ENCODE measurements around the gene GTF2I.

GTF2I gene

GRCh38 chr7:74707238-74707637 is 49.7 kb downstream of the GTF2I start:
- DNase-seq (ENCODE audit: extremely low read depth, low read depth), result no peak
- H3K4me3 ChIP-seq (replicated peaks; ENCODE audit: low read depth, low read length), result no peak overlapping the region
- TF ChIP-seq, protein P1, sequence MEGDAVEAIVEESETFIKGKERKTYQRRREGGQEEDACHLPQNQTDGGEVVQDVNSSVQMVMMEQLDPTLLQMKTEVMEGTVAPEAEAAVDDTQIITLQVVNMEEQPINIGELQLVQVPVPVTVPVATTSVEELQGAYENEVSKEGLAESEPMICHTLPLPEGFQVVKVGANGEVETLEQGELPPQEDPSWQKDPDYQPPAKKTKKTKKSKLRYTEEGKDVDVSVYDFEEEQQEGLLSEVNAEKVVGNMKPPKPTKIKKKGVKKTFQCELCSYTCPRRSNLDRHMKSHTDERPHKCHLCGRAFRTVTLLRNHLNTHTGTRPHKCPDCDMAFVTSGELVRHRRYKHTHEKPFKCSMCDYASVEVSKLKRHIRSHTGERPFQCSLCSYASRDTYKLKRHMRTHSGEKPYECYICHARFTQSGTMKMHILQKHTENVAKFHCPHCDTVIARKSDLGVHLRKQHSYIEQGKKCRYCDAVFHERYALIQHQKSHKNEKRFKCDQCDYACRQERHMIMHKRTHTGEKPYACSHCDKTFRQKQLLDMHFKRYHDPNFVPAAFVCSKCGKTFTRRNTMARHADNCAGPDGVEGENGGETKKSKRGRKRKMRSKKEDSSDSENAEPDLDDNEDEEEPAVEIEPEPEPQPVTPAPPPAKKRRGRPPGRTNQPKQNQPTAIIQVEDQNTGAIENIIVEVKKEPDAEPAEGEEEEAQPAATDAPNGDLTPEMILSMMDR (IDR thresholded peaks at IDR 0.05; ENCODE audit: low read depth, low read length, missing control alignments), result no peak

DNA sequence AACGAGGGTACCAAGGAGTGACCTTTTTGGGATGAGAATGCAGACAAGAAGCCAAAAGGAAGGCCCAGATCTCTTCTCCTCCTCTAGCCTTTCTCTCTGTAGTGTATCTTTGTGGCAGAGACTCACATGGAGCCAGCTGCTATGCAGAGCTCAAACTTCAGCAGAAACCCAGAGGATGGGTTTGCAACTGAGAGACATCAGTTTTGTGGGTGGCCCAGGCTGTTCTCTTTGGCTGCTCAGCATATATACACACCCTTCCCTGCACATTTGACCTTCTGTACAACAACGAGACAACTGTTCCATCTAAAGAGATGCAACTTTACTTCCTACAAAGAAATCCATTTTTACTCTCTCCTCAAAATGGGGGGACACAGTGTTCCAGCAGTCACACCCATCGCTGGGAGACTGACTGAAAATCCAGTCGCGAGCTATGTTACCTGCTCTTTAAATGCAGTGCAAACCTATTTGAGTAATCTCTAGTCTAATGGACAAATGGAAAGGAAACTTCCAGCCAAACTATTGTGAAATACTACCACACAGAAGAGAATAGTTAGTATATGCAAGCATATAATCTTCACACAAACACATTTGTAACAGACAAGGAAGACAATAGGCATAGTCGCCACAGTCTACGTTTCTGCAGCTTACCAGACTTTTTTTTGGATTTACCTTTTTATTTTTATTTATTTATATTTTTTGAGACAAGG is 51.2 kb downstream of the GTF2I start:
- no peak for DNase-seq (ENCODE audit: extremely low read depth, low read depth)
- TF ChIP-seq, protein P1 (IDR thresholded peaks at IDR 0.05; ENCODE audit: low read depth, low read length, missing control alignments), result no peak

DNA sequence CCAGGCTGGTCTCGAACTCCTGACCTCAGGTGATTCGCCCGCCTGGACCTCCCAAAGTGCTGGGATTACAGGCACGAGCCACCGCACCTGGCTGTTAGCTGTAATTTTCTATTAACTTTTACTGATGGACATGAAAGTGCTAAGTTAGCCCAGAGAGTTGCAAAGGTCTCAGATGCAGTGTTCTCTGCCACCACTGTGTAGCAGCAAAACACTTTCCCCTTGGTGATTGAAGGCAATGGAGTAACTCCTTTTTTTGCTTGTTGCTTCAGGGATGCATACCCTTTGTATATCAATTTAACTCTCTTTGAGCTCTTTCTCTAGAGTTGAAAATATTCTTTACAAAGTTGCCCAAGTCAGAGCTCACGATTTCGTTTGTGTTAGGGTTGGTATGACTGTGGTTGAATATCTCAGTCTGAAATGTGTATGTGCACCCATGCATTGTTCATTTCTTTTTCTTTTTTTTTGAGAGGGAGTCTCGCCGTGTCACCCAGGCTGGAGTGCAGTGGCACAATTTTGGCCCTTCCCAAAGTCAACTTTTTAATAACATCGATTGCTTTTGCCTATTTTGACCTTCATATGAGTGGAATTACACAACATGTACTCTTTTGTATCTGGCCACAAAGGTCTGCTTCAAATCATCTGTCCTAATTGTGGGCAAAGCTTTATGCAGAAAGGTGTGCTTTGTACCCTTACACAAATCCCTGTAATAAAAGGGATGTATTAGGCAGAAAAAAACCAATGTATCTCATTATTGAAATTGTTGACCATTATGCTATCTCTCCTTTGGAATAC is 52.6 kb downstream of the GTF2I start:
- no peak for DNase-seq (ENCODE audit: extremely low read depth, low read depth)
- TF ChIP-seq, protein P1 (IDR thresholded peaks at IDR 0.05; ENCODE audit: low read depth, low read length, missing control alignments), result no peak
- no peak overlapping the region for H3K4me3 ChIP-seq (replicated peaks; ENCODE audit: low read depth, low read length)

More for the DNA sequence above, 51.2 kb downstream of the GTF2I start:
- H3K4me3 ChIP-seq (replicated peaks; ENCODE audit: low read depth, low read length), result no peak overlapping the region

GRCh38 chr7:74713567-74713966 is 56.0 kb downstream of the GTF2I start:
- no peak for DNase-seq (ENCODE audit: extremely low read depth, low read depth)
- H3K4me3 ChIP-seq (replicated peaks; ENCODE audit: low read depth, low read length), result no peak overlapping the region
- TF ChIP-seq, protein P1 (IDR thresholded peaks at IDR 0.05; ENCODE audit: low read depth, low read length, missing control alignments), result no peak

- TF ChIP-seq, protein P1 (IDR thresholded peaks at IDR 0.05; ENCODE audit: low read depth, low read length, missing control alignments), result no peak
These were observed 60.4 kb downstream of the GTF2I start for GRCh38 chr7:74717889-74718288.

DNA sequence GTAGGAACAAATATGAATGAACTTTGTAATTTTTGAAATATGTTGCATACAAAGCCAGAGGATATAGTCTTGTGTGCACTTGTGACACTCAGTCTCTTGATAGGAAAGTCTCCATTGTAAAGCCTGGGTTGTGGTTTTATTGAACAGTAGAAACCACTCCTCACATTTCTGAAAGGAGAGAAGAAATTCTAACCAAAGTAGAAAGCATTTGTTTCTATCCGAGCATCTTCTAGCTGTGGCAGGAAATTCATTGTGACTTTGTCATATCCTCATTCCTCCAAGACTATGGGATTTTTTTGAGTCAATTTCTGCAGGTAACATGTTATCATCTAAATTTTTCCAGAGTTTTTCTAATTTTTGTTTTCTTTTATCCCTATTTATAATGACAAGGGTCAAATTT is 60.8 kb downstream of the GTF2I start:
- no peak for DNase-seq (ENCODE audit: extremely low read depth, low read depth)
- no peak overlapping the region for H3K4me3 ChIP-seq (replicated peaks; ENCODE audit: low read depth, low read length)
- TF ChIP-seq, protein P1 (IDR thresholded peaks at IDR 0.05; ENCODE audit: low read depth, low read length, missing control alignments), result no peak

More at GRCh38 chr7:74717889-74718288, 60.4 kb downstream of the GTF2I start:
- no peak overlapping the region for H3K4me3 ChIP-seq (replicated peaks; ENCODE audit: low read depth, low read length)
- DNase-seq (ENCODE audit: extremely low read depth, low read depth), result no peak
